HG02623 (cell line): ENCODE measurements around the gene CYSLTR2.

Experiments used
- ATAC-seq: cut with Tn5 transposase; IDR thresholded peaks from one replicate; pipeline ENCODE4 v1.9.1; 2021; ENCODE audit warnings: moderate library complexity; ENCODE audit not compliant: unreplicated experiment

Gene CYSLTR2

DNA sequence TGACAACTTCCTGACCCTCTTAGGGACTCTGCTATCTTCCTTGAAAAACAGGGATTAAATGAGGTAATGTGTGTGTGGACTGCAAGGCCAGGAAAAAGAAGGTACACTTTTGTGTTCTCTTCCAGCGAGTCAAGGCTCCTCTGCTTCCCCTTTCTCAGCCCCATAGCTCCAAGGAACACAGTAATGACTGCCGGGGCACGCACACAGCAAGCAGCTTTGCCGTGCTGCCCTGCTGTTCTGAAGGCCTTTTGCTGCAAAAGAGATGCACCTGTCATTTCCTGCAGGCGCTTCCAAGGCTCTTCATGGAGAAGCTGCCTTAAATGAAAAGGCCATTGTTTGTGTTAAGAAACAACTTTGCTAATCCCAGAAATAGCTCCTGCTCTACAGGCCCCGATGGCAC is 84.6 kb downstream of the CYSLTR2 start:
- no peak for ATAC-seq

DNA sequence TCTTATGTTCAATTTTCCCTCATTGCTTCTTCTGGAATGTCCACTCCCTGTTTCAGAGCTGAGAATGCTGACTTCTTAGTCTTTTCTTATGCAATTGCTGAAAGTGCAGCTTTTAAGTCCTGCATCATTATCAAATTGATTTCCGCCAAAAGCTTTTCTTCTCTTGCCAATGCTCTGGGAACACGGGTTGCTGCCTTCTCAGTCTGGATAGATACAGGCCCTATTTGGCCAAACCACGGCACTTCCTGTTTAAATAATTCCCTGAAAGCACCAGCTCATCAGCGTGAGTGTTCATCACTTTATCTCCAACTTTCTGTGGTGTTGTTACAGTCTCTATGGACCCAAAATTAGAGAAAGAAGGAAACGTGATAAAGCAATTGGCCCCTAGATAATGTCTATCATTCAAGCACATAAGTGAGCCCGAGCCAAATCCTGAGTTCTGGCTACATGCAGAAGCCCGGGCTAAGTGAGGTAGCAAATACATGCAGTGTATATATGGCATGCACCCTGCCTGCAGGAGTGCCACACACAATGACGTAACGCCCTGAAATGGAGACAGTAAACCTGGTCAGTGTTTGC is 85.7 kb downstream of the CYSLTR2 start:
- ATAC-seq, result no peak

DNA sequence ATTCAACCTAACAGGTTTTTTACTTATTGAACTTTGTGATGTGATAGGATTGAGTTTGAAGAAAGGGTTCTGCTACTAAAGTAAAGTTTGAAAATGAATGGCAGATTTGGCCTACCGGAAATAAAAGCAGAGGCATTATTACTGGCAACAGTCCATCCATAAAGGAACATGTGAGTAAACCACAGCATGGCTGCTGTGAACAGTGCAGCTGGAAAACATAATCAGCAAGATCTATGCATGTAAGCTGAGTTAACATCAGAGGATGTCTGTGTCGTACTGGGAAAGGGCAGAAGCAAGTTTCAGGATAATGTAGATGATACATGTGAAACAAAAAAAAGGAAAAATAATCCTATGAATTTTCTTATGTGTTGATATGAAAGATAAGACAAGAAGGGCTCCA is 87.6 kb downstream of the CYSLTR2 start:
- ATAC-seq, result no peak

DNA sequence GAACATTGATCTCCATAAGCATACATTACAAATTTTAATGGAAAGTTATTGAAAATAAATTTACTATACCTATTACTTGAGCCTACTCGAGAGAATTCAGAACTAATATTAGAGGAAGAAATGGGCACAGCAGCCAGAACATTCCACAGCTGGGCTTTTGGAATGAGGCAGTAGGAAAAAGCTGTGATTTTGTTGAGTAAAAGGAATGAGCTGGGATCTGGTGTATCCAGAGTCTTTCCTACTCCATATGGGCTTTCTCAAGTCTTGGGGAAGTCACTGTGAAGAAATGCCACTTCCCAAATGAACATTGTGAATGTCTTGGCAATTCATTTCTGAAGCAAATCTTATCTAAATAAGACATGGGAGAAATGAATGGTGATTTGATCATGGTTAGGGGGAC is 93.1 kb downstream of the CYSLTR2 start:
- no peak for ATAC-seq

DNA sequence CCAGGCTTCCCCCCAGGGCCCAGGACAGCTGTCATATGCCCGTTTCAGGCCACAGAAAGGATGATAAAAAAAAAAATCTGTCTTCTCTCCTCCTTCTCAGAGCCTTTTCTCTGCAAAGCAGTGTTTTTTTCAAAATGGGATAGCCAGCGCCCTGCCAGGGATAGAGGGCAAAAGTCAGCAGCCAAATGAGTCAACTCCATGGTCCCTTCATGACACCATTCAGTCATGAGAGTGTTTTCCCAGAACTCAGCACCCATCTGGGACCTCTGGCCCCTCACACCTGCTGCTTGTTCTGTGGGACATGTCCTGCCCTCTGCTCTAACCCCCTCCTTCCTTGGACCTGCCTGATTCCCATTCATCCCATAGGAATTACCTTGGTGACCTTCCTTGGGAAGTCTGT is 95.0 kb downstream of the CYSLTR2 start:
- no peak for ATAC-seq

DNA sequence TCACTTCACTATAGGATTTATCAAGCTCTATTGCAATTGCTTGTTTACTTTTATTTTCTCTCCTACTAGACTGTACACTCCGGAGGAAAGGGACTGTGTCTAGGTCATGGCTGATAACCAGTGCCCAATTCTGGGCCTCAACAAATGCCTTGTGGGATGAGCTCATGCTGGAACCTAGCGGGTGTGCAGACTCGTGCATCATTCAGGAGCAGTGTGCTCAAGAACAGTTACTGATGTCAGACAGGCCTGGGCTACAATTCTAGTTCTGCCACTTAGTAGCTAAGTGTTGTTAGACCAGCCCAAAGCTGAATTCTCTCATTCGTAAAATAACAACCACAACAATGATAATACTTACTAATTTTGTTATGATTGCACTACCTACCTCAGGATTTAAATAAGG is 95.4 kb downstream of the CYSLTR2 start:
- ATAC-seq, result no peak

DNA sequence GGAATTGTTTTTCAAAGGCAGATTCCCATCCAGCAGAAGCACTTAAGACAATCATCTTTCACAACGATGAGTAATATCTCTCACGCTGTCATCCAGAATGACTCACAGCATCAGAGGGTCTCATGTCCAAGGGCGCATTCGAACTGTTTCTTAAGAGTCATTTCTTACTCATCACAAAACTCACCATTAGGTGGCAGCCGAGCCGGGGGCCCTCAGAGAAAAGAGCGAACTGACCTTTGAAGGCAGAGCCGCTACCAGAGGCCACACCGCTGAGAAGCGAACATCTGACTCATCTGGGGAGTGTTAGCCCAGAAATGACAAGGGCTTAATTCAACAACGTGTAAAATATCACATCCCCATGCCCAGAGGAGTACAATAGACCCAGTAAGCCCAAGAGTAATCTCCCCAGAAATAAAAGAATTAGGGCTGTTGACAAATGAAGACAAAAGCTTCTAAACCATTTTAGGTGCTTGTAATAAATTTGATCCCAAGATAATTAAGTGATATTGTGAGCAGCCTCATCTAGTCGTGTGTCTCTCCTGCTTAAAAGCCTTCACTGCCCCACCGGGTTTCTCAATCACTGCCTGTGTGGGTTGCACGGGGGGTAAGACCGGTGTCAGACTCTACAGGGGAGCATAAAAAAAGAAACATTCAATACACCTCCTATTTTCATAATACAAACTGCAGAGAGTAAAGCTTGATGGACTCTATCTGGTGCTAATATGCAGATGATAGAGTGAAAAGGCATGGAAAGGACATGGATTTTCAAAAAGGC is 96.2 kb downstream of the CYSLTR2 start:
- peak; percentile 95 for ATAC-seq

DNA sequence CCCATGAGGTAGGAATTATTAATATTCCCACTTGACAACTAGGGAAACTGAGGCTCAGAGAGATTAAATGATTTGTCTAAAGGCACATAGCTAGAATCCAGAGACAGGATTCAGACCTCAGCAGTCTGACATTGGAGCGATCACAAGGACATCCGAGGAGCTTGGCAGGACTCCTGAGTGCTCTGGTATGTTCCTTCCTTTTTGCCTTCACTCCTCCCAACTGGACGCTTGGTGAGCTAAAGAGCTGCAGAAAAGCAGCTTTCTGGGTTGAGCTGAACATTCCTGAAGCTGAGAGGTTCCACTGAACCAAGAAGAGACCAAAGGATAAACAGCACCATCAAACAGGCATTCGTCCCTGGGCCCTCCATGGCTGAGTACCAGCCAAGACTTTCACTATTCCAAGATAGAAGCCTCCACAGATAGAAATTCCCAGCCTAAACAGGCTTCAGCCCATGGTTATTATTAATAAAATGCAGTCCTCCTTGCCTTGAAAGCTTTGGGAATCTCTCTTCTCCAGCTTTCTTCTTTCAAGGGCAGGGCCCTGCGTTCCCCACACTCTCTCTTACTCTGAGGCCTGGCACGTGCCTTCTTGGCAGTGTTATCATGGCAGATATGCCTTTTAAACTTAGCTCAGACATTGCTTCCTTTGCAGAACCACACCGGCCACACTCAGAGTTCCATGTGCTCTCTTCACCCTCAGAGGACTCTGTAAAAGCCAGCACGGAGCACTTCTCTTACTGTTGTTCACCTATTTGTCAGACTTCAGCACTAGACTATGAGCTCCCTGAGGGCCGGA is 97.1 kb downstream of the CYSLTR2 start:
- ATAC-seq, result no peak

DNA sequence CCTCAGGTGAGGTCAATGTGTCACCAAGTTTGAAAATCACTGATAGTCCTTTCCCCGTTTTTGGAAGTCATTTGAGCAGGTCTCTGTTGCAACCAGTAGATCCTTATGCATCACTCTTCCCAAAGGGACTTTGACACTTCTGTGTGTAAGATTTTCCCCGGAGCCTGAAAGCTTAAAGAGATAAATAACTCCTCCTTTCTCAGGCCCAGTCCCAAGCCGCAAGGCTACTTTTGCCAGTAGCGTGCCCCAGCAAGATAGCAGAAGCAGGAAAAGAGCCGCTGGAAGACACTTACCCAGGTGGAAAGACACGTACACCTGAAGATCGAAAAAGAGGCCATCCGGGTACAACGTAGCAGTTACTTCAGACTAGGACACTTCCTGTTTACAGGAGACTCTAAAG is 106.9 kb downstream of the CYSLTR2 start:
- ATAC-seq, result no peak
